ENCODE results near the gene SDK1. TPM values are rescaled to one million over a fixed set of nuclear protein-coding genes. Genes with fewer than 3 reads are reported as not detected.

The SDK1 gene
- total RNA-seq, 1 donor from 2014 or later = 0.34 TPM

- DNase-seq = no peak
Observed at GRCh38 chr7:3408814-3409595, 108.0 kb downstream of the SDK1 start.

GRCh38 chr7:3412871-3413270 lies 111.8 kb downstream of the SDK1 start:
- DNase-seq = no peak

- no peak for DNase-seq
Observed at GRCh38 chr7:3415861-3416312, 114.8 kb downstream of the SDK1 start.

GRCh38 chr7:3416453-3416852 lies 115.4 kb downstream of the SDK1 start:
- no peak for DNase-seq

GRCh38 chr7:3425087-3425486 lies 124.0 kb downstream of the SDK1 start:
- no peak for DNase-seq

GRCh38 chr7:3426064-3426463 lies 125.0 kb downstream of the SDK1 start:
- DNase-seq = no peak

GRCh38 chr7:3427957-3428356 lies 126.9 kb downstream of the SDK1 start:
- DNase-seq = no peak

GRCh38 chr7:3429981-3430380 lies 128.9 kb downstream of the SDK1 start:
- no peak for DNase-seq

GRCh38 chr7:3430588-3430987 lies 129.5 kb downstream of the SDK1 start:
- no peak for DNase-seq

GRCh38 chr7:3431306-3431705 lies 130.3 kb downstream of the SDK1 start:
- no peak for DNase-seq

GRCh38 chr7:3432911-3433310 lies 131.9 kb downstream of the SDK1 start:
- DNase-seq = no peak

- no peak for DNase-seq
Observed at GRCh38 chr7:3434611-3435010, 133.6 kb downstream of the SDK1 start.

GRCh38 chr7:3436112-3436511 lies 135.1 kb downstream of the SDK1 start:
- no peak for DNase-seq

- peak; percentile 54 for DNase-seq
Observed at GRCh38 chr7:3436746-3437145, 135.7 kb downstream of the SDK1 start.

- DNase-seq = peak; percentile 17
Observed at GRCh38 chr7:3437467-3437866, 136.4 kb downstream of the SDK1 start.

- peak; percentile 8 for DNase-seq
Observed at GRCh38 chr7:3438352-3438751, 137.3 kb downstream of the SDK1 start.

GRCh38 chr7:3439333-3440030 lies 138.4 kb downstream of the SDK1 start:
- DNase-seq = peak; percentile 84

GRCh38 chr7:3440509-3440908 lies 139.5 kb downstream of the SDK1 start:
- no peak for DNase-seq

- no peak for DNase-seq
Observed at GRCh38 chr7:3443716-3444115, 142.7 kb downstream of the SDK1 start.

- DNase-seq = no peak
Observed at GRCh38 chr7:3446786-3447185, 145.7 kb downstream of the SDK1 start.

- DNase-seq = no peak
Observed at GRCh38 chr7:3451701-3452100, 150.6 kb downstream of the SDK1 start.

- no peak for DNase-seq
Observed at GRCh38 chr7:3453398-3453797, 152.3 kb downstream of the SDK1 start.

GRCh38 chr7:3455806-3456595 lies 154.9 kb downstream of the SDK1 start:
- peak; percentile 15 for DNase-seq

All from dermis blood vessel endothelial cell (primary cell).